Peyer's patch (tissue), 4 donors: ENCODE data around the gene DISP3.

Experiments used
- CTCF ChIP-seq, 6 experiments: fragments of 450-650 bp in 4 of 6; fragments of 200-600 bp in 2 of 6; sonication (generic) in 1 of 6; IDR thresholded peaks; one replicate each; pipeline ENCODE4 v1.5.1; 2017 to 2019; ENCODE audit warnings: antibody characterized with exemption in 6 of 6, mild to moderate bottlenecking in 3 of 6, moderate library complexity in 1 of 6
- POLR2A ChIP-seq, 2 donors: fragments of 450-650 bp; IDR thresholded peaks; one replicate each; pipeline ENCODE4 v1.5.1; 2017; ENCODE audit warnings: antibody characterized with exemption in 2 of 2, mild to moderate bottlenecking in 2 of 2, moderate library complexity in 2 of 2

- TF ChIP-seq CTCF (IDR thresholded peaks at IDR 0.05), result no peak
- TF ChIP-seq POLR2A (IDR thresholded peaks at IDR 0.05), result no peak
These were observed 4.8 kb downstream of the DISP3 start for GRCh38 chr1:11483581-11484320.
